GM12878 (cell line): Measurements from ENCODE around the gene ITCH.
"Not testable (repeated sequence)": the region's sequence is repeated elsewhere in the genome, so short reads cannot be mapped to it uniquely, and the experiment has no call there.

Source experiments
- CHD2 ChIP-seq: IDR thresholded peaks from 2 replicates; pipeline ENCODE4 v1.6.1; 2011; ENCODE audit warnings: low read depth, low read length, improper control_type of control experiment, borderline replicate concordance
- CTCF ChIP-seq, 3 experiments: IDR thresholded peaks in 2 of 3; conservative IDR thresholded peaks in 1 of 3; 2 replicates each; pipeline ENCODE4 v1.5.1; 2011; ENCODE audit warnings: low read depth in 3 of 3, low read length in 3 of 3, mild to moderate bottlenecking in 3 of 3, control low read depth in 2 of 3, moderate library complexity in 2 of 3, inconsistent platforms in 1 of 3, mixed read lengths in 1 of 3; ENCODE audit not compliant: control insufficient read depth in 2 of 3, insufficient read depth in 1 of 3; ENCODE audit errors: extremely low read depth in 1 of 3
- GATAD2B ChIP-seq: fragments of 450-650 bp; conservative IDR thresholded peaks from 2 replicates; pipeline ENCODE4 v1.6.1; 2017; ENCODE audit warnings: low read depth, mild to moderate bottlenecking, moderate library complexity
- JUND ChIP-seq: IDR thresholded peaks from 2 replicates; pipeline ENCODE4 v1.6.1; 2012; ENCODE audit warnings: low read depth, mild to moderate bottlenecking, low read length, improper control_type of control experiment, moderate library complexity
- NR2C2 ChIP-seq: IDR thresholded peaks from 2 replicates; pipeline ENCODE4 v1.6.1; 2011; ENCODE audit warnings: borderline replicate concordance, low read depth; ENCODE audit not compliant: control insufficient read depth, insufficient read length
- NRF1 ChIP-seq: conservative IDR thresholded peaks from 2 replicates; pipeline ENCODE4 v1.6.1; 2011; ENCODE audit warnings: mild to moderate bottlenecking, low read depth, low read length, improper control_type of control experiment
- POLR2A ChIP-seq: IDR thresholded peaks from 2 replicates; pipeline ENCODE4 v1.6.1; 2011; ENCODE audit warnings: low read depth, mild to moderate bottlenecking, low read length
- RAD21 ChIP-seq: IDR thresholded peaks from 2 replicates; pipeline ENCODE4 v1.6.1; 2011; ENCODE audit warnings: mild to moderate bottlenecking, low read depth, low read length, moderate library complexity; ENCODE audit not compliant: insufficient read depth
- TAF1 ChIP-seq: IDR thresholded peaks from 2 replicates; pipeline ENCODE4 v1.6.1; 2011; ENCODE audit warnings: mild to moderate bottlenecking, low read depth, low read length, borderline replicate concordance
- YY1 ChIP-seq: IDR thresholded peaks from 2 replicates; pipeline ENCODE4 v1.6.1; 2011; ENCODE audit warnings: low read depth, mild to moderate bottlenecking, low read length
- TF ChIP-seq, protein P1 (sequence below): fragments of 450-650 bp; IDR thresholded peaks from 2 replicates; pipeline ENCODE4 v1.6.1; 2017; ENCODE audit warnings: antibody characterized with exemption, mild to moderate bottlenecking, moderate library complexity
- TF ChIP-seq, protein P2 (sequence below): IDR thresholded peaks from 2 replicates; pipeline ENCODE4 v1.6.1; 2011; ENCODE audit warnings: low read depth, mild to moderate bottlenecking, low read length, moderate library complexity, borderline replicate concordance; ENCODE audit errors: extremely low read depth

DNA sequence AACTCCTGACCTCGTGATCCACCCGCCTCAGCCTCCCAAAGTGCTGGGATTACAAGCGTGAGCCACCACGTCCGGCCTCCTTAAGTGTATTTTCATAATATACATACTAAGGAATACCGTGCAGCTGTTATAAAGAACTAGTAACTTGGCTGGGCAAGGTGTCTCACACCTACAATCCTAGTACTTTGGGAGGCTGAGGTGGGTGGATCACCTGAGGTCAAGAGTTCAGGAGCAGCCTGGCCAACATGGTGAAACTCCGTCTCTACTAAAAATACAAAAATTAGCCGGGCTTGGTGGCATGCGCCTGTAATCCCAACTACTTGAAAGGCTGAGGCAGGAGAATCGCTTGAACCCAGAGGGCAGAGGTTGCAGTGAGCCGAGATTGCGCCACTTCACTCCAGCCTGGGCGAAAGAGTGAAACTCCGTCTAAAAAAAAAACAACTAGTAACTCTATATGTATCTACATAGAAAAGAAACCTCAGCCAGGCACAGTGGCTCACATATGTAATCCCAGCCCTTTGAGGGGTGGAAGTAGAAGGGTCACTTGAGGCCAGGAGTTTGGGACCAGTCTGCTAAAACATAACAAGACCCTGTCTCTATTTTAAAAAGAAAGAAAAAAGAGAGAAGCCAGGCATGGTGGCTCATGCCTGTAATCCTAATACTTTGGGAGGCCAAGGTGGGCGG, 32.1 kb upstream of the ITCH start:
- not testable (repeated sequence) for TF ChIP-seq NRF1; POLR2A; CTCF (IDR thresholded peaks at IDR 0.05 in 2 of 3, conservative IDR thresholded peaks at IDR 0.05 in 1 of 3; ENCODE audit: control insufficient read depth in 2 of 3, extremely low read depth in 1 of 3, insufficient read depth in 1 of 3, low read depth in 3 of 3, low read length in 3 of 3); NR2C2; RAD21; TAF1; GATAD2B; JUND; YY1; CHD2
- TF ChIP-seq, protein P1, sequence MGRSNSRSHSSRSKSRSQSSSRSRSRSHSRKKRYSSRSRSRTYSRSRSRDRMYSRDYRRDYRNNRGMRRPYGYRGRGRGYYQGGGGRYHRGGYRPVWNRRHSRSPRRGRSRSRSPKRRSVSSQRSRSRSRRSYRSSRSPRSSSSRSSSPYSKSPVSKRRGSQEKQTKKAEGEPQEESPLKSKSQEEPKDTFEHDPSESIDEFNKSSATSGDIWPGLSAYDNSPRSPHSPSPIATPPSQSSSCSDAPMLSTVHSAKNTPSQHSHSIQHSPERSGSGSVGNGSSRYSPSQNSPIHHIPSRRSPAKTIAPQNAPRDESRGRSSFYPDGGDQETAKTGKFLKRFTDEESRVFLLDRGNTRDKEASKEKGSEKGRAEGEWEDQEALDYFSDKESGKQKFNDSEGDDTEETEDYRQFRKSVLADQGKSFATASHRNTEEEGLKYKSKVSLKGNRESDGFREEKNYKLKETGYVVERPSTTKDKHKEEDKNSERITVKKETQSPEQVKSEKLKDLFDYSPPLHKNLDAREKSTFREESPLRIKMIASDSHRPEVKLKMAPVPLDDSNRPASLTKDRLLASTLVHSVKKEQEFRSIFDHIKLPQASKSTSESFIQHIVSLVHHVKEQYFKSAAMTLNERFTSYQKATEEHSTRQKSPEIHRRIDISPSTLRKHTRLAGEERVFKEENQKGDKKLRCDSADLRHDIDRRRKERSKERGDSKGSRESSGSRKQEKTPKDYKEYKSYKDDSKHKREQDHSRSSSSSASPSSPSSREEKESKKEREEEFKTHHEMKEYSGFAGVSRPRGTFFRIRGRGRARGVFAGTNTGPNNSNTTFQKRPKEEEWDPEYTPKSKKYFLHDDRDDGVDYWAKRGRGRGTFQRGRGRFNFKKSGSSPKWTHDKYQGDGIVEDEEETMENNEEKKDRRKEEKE, result not testable (repeated sequence)
- TF ChIP-seq, protein P2, sequence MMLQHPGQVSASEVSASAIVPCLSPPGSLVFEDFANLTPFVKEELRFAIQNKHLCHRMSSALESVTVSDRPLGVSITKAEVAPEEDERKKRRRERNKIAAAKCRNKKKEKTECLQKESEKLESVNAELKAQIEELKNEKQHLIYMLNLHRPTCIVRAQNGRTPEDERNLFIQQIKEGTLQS, result not testable (repeated sequence)
